Small intestine (tissue), 16 donors: ENCODE results near the gene XYLT2. TPM values are rescaled to one million over a fixed set of nuclear protein-coding genes. Genes with fewer than 3 reads are reported as not detected.
"Not testable (repeated sequence)": the region's sequence is repeated elsewhere in the genome, so short reads cannot be mapped to it uniquely, and the experiment has no call there.

Source experiments
- DNase-seq, 2 donors: peaks; one replicate each; pipeline versions ENCODE4 v3.0.0 to v3.0.0-alpha.2; 2013
- FAIRE-seq: peaks from 2 replicates; lab custom pipeline; 2012; peaks lifted over from hg19 to GRCh38; lab: Jason Lieb, UNC
- H3K27ac ChIP-seq, 3 donors: one replicate each; pipeline ENCODE4 v1.5.1; 2013; ENCODE audit warnings: low read length in 2 of 3, mild to moderate bottlenecking in 2 of 3, control low read depth in 1 of 3, inconsistent platforms in 1 of 3, low read depth in 1 of 3, moderate library complexity in 1 of 3
- H3K27me3 ChIP-seq, 3 donors: one replicate each; pipeline ENCODE4 v1.6.1; 2013; ENCODE audit warnings: low read length in 3 of 3, inconsistent platforms in 1 of 3; ENCODE audit not compliant: control insufficient read depth in 3 of 3, insufficient read depth in 3 of 3
- H3K36me3 ChIP-seq, 3 donors: one replicate each; pipeline ENCODE4 v1.6.1; 2013; ENCODE audit warnings: low read length in 3 of 3, inconsistent platforms in 1 of 3, low read depth in 1 of 3, mild to moderate bottlenecking in 1 of 3, moderate library complexity in 1 of 3; ENCODE audit not compliant: control insufficient read depth in 3 of 3, insufficient read depth in 2 of 3
- H3K4me1 ChIP-seq, 3 donors: one replicate each; pipeline ENCODE4 v1.6.1; 2013; ENCODE audit warnings: low read length in 2 of 3, inconsistent platforms in 1 of 3, low read depth in 1 of 3, mild to moderate bottlenecking in 1 of 3, moderate library complexity in 1 of 3; ENCODE audit not compliant: control insufficient read depth in 3 of 3, insufficient read depth in 2 of 3
- H3K4me3 ChIP-seq, 3 donors: one replicate each; pipeline ENCODE4 v1.5.1; 2013; ENCODE audit warnings: low read length in 3 of 3, control low read depth in 1 of 3, inconsistent platforms in 1 of 3, low read depth in 1 of 3, mild to moderate bottlenecking in 1 of 3, moderate library complexity in 1 of 3
- H3K9me3 ChIP-seq, 2 donors: one replicate each; pipeline ENCODE4 v1.6.1; 2013; ENCODE audit warnings: low read depth in 1 of 2, low read length in 1 of 2; ENCODE audit not compliant: control insufficient read depth in 2 of 2, insufficient read depth in 1 of 2
- WGBS, 3 donors: extraction: QIAGEN DNeasy Blood & Tissue Kit; methylation state at CpG; one replicate each; pipeline ENCODE4 v1.1.7; 2013; 5-methylcytosine and 5-hydroxymethylcytosine counted together
- long read RNA-seq, 10 donors: transcript quantifications; one replicate each; lab custom pipeline, GENCODE V29; 2026
- polyA plus RNA-seq, 4 donors: library from polyadenylated mRNA; stranded (reverse) in 3 of 4; unstranded in 1 of 4; fragments of 200-250 nt in 3 of 4; fragments of 120-200 nt in 1 of 4; gene quantifications; one replicate each; pipeline versions ENCODE4 v1.2.1 to v1.2.3, GENCODE V29; 2013
- donor health status: healthy with polysubstance abuse.
- donor health status: control.
- donor health status: control.
- donor health status: Bipolar disorder and iron deficiency.
- donor health status: healthy.

The XYLT2 gene
- 10 to 100 TPM in 1 of 4 donors, 1 to 10 TPM in 3; 3.8 to 18.2 (median 6.7) TPM for polyA plus RNA-seq
- long read RNA-seq, donor 1 = 0 reads
- long read RNA-seq, donor 2, transcript XYLT2-206 (1 exons, 2,174 nt) = major isoform, 5 of 5 reads
- long read RNA-seq, donor 2, partial matches to known transcripts = 0 of 5 reads
- long read RNA-seq, donor 2, other reads (novel, unspliced or antisense) = 0 of 5 reads
- long read RNA-seq, donor 3, transcript XYLT2-206 (1 exons, 2,174 nt) = major isoform, 24 of 124 reads
- long read RNA-seq, donor 3, partial matches to known transcripts = 38 of 124 reads
- long read RNA-seq, donor 3, other reads (novel, unspliced or antisense) = 61 of 124 reads
- long read RNA-seq, donor 4 = 0 reads
- long read RNA-seq, donor 5, transcript XYLT2-206 (1 exons, 2,174 nt) = major isoform, 17 of 17 reads
- long read RNA-seq, donor 5, partial matches to known transcripts = 0 of 17 reads
- long read RNA-seq, donor 5, other reads (novel, unspliced or antisense) = 0 of 17 reads
- long read RNA-seq, donor 6, transcript XYLT2-206 (1 exons, 2,174 nt) = major isoform, 11 of 11 reads
- long read RNA-seq, donor 6, partial matches to known transcripts = 0 of 11 reads
- long read RNA-seq, donor 6, other reads (novel, unspliced or antisense) = 0 of 11 reads
- long read RNA-seq, donor 7, transcript XYLT2-201 (11 exons, 3,507 nt) = minor isoform, 6 of 45 reads
- long read RNA-seq, donor 7, transcript XYLT2-206 (1 exons, 2,174 nt) = major isoform, 38 of 45 reads
- long read RNA-seq, donor 7, partial matches to known transcripts = 0 of 45 reads
- long read RNA-seq, donor 7, other reads (novel, unspliced or antisense) = 0 of 45 reads
- long read RNA-seq, donor 8, partial matches to known transcripts = 0 of 7 reads
- long read RNA-seq, donor 8, other reads (novel, unspliced or antisense) = 0 of 7 reads
- long read RNA-seq, donor 9, transcript XYLT2-206 (1 exons, 2,174 nt) = major isoform, 7 of 8 reads
- long read RNA-seq, donor 9, partial matches to known transcripts = 0 of 8 reads
- long read RNA-seq, donor 9, other reads (novel, unspliced or antisense) = 0 of 8 reads
- long read RNA-seq, donor 10, transcript XYLT2-206 (1 exons, 2,174 nt) = major isoform, 15 of 17 reads
- long read RNA-seq, donor 10, partial matches to known transcripts = 0 of 17 reads
- long read RNA-seq, donor 10, other reads (novel, unspliced or antisense) = 0 of 17 reads

DNA sequence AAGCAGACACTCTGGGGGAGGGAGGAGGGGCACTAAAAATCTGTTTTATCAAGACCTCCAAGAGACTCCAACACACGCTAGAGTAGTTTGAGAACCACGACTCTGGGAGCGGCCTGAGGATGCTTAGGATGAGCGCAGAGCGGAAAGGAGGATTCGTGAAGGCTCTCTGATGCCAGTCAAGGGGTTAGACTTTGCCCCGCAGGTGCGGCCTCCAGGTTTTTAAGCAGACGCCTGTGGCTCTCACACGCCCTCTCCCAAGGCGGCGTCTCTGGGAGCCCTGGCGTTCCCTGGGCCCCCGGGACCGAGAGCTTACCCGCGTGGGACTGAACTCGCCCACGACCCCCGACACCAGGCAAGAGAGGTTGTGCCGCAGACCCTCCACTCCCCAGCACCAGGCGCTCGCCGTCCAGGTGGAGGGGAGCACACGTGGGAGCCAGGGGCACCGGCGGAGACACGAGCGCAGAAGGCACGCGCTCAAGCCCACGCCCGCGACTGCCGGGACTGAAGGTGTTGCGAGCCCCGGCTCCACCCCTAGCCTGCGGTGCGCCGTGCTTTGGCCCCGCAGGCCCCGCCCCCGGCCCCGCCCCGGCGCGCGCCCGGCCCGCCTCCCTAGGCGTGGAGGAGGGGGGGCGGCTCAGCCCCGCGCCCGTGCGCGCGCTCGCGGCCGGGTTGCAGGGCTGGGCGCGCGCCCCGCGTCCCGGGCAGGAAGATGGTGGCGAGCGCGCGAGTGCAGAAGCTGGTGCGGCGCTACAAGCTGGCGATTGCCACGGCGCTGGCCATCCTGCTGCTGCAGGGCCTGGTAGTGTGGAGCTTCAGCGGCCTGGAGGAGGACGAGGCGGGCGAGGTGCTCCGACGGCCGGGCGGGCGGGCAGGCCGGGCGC is at the start of gene XYLT2:
Gene XYLT2 (plus strand): TSS at position 695 of the 881 bp plus-strand sequence. CDS start 15 bp downstream, at position 710.
- Histone ChIP-seq H3K36me3 (peaks cover 0 to 10% (median 0%) of the 10 kb centered on the region in 3 donors), H3K27me3 (peaks cover 0 to 2% (median 0%) of the 10 kb centered on the region in 3 donors), H3K9me3 (peaks cover 0 to 10% of the 10 kb centered on the region in 2 donors), H3K4me1 (peaks cover 1 to 15% (median 3%) of the 10 kb centered on the region in 3 donors), H3K27ac (peak within 1 kb of the TSS; percentile 33 to 78 (median 59)), H3K4me3 (peak within 1 kb of the TSS; percentile 88 to 95 (median 90))
- 1 to 5% (median 4%) methylated on average over 41 to 87 of the region's 87 CpGs for WGBS, 3 donors
- no peak for FAIRE-seq
- DNase-seq = peak; percentile 86 to 94

DNA sequence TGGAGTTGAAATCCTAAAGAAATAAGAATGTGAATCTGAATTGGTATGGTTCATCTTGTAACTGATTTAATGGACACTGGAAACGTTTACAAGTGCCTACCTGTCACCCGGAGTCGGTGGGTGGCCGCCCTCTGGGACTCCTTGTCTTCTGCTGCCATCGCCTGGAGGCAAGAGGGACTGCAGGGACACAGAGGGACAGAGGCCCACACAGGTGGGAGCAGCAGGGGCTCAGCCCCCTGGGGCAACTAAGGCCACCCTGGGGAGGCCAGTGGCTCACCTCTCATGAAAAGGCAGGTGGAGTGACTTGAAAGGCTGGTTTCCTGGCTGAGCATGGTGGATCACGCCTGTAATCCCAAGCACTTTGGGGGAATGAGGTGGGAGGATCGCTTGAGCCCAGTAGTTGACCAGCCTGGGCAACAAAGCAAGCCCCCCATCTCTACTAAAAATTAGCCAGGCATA is 48.5 kb upstream of the XYLT2 start:
- peak; percentile 64 to 82 for DNase-seq
- FAIRE-seq = no peak
- Histone ChIP-seq H3K4me1 (no peaks in the 10 kb centered on the region), H3K27me3 (no peaks in the 10 kb centered on the region), H3K36me3 (no peaks in the 10 kb centered on the region), H3K27ac (no peak overlapping the region), H3K4me3 (no peak overlapping the region), H3K9me3 (no peaks in the 10 kb centered on the region)
- WGBS, 3 donors = 15 to 24% (median 16%) methylated on average over 7 of the region's 7 CpGs

DNA sequence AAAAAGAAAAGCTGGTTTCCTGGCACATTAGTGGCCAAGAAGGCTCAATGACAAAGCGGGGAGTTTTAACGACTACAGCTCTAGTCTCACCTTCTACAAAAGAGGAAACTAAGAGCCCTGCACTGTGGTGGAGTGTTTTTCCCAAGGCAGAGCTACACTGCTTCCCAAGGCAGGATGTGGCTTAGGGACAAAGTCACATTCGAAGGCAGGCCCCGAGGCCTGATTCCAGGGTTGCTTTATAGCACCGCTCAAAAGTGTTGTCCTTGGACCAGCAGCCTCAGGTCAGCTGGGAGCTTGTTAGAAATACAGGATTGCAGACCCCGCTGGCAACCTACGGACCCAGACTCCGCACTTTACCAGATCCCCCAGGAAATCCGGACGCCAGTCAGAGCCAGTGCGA is 47.9 kb upstream of the XYLT2 start:
- H3K36me3 ChIP-seq = no peaks in the 10 kb centered on the region
- no peaks in the 10 kb centered on the region for H3K9me3 ChIP-seq
- H3K4me1 ChIP-seq = no peaks in the 10 kb centered on the region
- no peaks in the 10 kb centered on the region for H3K27me3 ChIP-seq
- H3K4me3 ChIP-seq = no peak overlapping the region
- DNase-seq (no peak), FAIRE-seq (no peak)
- H3K27ac ChIP-seq = no peak overlapping the region
- WGBS, 3 donors = 69 to 73% (median 69%) methylated on average over 11 of the region's 11 CpGs

DNA sequence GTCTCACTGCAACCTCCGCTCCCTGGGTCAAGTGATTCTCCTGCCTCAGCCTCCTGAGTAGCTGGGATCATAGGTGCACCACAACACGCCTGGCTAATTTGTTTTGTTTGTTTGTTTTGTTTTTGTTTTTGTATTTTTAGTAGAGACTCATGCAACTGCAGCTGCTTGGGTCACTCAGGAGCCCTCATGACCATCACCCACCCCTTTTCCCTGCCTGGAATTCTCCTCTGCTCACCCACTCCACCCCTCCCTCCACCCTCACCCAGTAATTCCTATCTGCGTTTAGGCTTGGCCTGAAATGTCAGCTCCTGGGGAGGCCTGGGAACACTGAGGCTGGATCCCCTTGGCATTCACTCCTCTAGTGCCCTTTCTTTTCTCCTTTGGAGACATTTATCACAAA is 46.1 kb upstream of the XYLT2 start:
- H3K27me3 ChIP-seq = no peaks in the 10 kb centered on the region
- no peak overlapping the region for H3K27ac ChIP-seq
- no peak for FAIRE-seq

DNA sequence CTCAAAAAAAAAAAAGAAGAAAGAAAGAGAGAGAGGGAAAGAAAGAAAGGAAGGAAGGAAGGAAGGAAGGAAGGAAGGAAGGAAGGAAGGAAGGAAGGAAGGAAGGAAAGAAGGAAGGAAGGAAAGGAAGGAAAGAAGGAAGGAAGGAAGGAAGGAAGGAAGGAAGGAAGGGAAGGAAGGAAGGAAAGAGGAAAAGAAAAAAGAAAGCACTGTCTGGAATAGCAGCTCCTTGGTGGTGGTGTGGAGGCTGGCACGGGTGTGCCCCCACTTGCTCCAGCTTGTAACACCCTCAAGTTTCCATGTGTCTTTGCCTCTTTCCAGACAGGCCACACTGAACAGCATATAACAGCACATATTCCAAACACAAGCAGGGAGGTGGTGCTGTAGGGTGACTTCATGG is 45.1 kb upstream of the XYLT2 start:
- not testable (repeated sequence) for H3K27me3 ChIP-seq, H3K27ac ChIP-seq, H3K9me3 ChIP-seq, DNase-seq, H3K4me3 ChIP-seq, FAIRE-seq, H3K36me3 ChIP-seq, H3K4me1 ChIP-seq
- WGBS, 3 donors = 55 to 67% (median 64%) methylated on average over 1 of the region's 1 CpG

More for the DNA sequence above, 46.1 kb upstream of the XYLT2 start:
- H3K9me3 ChIP-seq = no peaks in the 10 kb centered on the region
- no peak overlapping the region for H3K4me3 ChIP-seq
- no peak for DNase-seq
- no peaks in the 10 kb centered on the region for H3K36me3 ChIP-seq
- 76 to 78% (median 77%) methylated on average over 3 of the region's 3 CpGs for WGBS, 3 donors
- peaks cover 0 to under 1% (median 0%) of the 10 kb centered on the region in 3 donors for H3K4me1 ChIP-seq

DNA sequence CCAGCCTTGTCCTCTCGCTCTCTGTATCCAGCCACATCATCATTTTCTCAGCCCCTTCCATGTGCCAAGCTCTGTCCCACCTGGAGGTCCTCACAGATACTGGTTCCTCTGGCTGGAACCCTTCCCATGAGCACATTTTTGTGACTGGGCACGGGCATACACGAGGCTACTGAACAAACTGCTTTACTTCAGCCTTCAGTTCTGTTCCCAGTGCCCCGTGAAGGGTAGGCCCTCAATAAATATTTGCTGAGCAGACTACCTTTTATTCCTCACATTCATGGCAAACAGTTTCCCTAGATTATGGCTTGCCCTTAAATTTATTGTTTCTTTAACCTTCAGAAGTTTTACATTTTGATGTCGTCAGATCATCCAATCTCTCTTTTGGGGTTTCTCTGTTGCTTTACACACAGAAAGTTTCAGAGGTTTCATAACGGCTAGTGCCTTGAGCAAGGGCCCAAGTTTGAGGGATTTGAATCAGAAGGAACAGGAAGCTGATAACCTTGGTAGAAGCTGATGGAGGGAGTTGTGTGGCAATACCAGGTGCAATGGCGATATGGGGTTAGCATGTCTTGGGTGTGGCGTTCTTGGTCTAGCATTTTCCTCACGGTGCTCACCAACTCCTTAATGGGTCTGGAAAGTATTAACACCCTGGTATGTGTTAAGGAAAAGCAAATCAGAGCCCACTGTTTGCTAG is 43.9 kb upstream of the XYLT2 start:
- 50 to 71% (median 50%) methylated on average over 9 of the region's 9 CpGs for WGBS, 3 donors
- DNase-seq (no peak), FAIRE-seq (no peak)
- no peaks in the 10 kb centered on the region for H3K36me3 ChIP-seq
- H3K27ac ChIP-seq = no peak overlapping the region
- no peak overlapping the region for H3K4me3 ChIP-seq
- H3K4me1 ChIP-seq = peaks cover 0 to 2% (median 0%) of the 10 kb centered on the region in 3 donors
- no peaks in the 10 kb centered on the region for H3K9me3 ChIP-seq
- H3K27me3 ChIP-seq = no peaks in the 10 kb centered on the region

DNA sequence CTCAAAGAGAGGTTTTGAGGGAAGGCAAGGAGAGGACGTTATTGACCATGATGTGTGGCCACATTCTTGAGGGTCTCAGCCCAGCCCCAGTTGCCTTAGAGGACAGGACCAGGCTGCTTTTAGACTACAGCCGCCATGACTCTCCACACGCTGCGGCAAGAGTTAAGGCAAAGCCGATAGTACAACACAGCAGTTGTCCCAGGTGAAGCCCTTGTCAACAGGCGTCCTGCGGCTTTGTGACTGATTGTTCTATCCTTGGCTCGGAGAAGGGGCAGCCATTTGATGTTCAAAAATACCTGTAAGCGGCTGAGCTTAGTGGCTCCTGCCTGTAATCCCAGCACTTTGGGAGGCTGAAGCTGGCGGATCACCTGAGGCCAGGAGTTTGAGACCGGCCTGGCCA is 42.9 kb upstream of the XYLT2 start:
- WGBS, 3 donors = 89 to 92% (median 90%) methylated on average over 11 of the region's 11 CpGs
- no peak overlapping the region for H3K27ac ChIP-seq
- no peaks in the 10 kb centered on the region for H3K36me3 ChIP-seq
- no peak for FAIRE-seq
- H3K4me3 ChIP-seq = no peak overlapping the region
- peaks cover 0 to 2% (median 0%) of the 10 kb centered on the region in 3 donors for H3K4me1 ChIP-seq
- H3K9me3 ChIP-seq = peaks cover 0 to 5% of the 10 kb centered on the region in 2 donors
- no peak for DNase-seq
- H3K27me3 ChIP-seq = no peaks in the 10 kb centered on the region
